HG03378 (cell line): ENCODE data around the gene PELI2.
"Not testable (repeated sequence)": the region's sequence is repeated elsewhere in the genome, so short reads cannot be mapped to it uniquely, and the experiment has no call there.

ENCODE experiments used
- ATAC-seq: cut with Tn5 transposase; IDR thresholded peaks from one replicate; pipeline ENCODE4 v1.9.1; 2021; ENCODE audit warnings: mild to moderate bottlenecking, moderate library complexity; ENCODE audit not compliant: unreplicated experiment

The PELI2 gene

GRCh38 chr14:56138928-56139327 lies 20.7 kb downstream of the PELI2 start:
- no peak for ATAC-seq

DNA sequence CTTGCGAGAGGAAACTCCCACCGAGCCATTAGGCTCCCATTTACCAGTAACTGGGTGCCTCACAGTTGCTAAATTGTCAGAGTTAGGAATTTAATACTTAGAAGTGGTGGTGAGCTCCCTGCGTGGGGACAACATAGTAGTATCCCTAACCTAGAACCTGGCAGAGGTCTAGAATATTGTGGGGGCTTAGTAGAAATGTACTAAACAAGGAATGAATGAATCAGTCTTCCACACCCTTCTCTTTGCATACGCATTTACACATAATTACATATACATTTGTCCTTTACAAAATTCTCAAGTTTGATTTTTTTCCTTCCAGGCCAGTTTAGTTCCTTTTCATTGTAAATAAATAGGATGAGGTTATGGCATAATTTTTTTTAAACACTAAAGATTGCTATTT lies 24.1 kb downstream of the PELI2 start:
- no peak for ATAC-seq

DNA sequence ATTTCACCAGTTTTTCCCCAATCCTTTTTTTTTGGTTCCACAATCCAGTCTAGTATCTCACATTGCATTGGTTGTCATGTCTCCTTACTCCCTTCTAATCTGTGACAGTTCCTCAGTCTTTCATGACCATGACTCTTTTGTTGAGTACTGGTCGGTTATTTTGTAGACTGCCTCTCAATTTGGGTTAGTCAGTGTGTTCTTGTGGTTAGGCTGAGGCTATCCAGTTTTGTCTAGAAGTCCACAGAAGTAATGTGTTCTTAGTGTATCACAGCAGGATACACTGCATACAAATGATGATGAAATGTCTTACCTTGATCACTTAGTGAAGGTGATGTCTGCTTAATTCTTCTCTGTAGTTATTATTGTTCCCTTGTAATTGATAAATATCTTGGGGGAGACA lies 24.8 kb downstream of the PELI2 start:
- no peak for ATAC-seq

- ATAC-seq, result no peak
These were observed 26.0 kb downstream of the PELI2 start for GRCh38 chr14:56144176-56144575.

DNA sequence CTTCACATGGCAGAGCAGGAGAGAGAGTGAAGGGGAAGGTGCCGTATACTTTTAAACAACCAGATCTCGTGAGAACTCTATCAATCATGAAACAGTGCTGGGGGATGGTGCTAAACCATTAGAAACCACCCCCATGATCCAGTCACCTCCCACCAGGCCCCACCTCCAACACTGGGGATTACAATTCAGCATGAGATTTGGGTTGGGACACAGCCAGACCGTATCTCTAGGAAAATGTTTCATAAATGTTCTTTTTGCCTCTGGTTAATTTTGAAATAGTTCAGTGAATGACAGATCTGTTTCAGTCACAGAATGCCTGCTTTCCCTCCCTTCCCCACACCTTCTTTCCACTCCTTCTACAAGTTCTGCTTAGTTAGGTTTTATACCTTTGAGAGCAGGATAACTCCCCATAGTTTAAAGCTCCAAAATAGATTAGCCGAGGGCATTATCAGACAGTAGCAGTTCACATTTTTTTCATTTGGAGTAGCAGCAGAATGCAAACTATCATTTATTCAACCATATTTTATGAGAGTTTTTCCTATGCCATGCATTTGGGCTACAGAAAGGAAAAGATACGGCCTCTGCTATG lies 27.1 kb downstream of the PELI2 start:
- ATAC-seq, result no peak

GRCh38 chr14:56145965-56146364 lies 27.8 kb downstream of the PELI2 start:
- no peak for ATAC-seq

GRCh38 chr14:56147449-56147848 lies 29.2 kb downstream of the PELI2 start:
- ATAC-seq, result no peak

- ATAC-seq, result no peak
These were observed 30.0 kb downstream of the PELI2 start for GRCh38 chr14:56147986-56148901.

GRCh38 chr14:56149151-56149550 lies 30.9 kb downstream of the PELI2 start:
- no peak for ATAC-seq

GRCh38 chr14:56149995-56150394 lies 31.8 kb downstream of the PELI2 start:
- no peak for ATAC-seq

DNA sequence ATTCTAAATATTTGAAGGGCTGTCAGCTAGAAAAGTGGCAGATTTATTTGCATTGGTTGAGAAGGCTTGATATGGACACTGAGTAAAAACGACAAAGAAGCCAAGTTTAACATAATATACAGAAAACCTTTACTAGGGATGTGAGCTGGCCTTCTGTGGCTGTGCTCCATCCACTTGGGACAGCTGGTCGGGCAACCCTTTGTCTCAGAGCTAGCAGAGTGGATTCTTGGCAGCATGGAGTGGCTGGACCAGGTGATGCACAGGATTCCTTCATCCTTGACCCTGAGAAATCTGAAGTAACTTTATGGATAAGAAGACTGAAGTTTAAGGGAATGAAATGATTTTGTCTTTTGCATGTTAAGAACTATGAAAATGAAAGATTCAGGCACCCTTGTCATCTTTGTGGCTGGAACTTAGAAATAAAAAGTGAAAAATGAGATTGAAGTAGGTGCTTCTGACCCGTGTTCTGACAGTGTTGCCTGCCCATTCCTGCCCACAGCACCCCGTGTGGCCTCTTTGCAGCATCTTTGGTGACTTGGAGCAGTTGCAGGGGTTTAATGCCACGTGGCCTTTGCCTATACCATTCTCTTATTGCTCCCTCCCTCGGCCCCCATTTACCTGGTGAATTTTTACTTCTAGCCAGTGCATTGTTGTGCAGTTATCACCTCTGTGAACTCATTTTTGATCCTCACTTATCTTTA lies 32.6 kb downstream of the PELI2 start:
- ATAC-seq, result no peak

- no peak for ATAC-seq
These were observed 34.0 kb downstream of the PELI2 start for GRCh38 chr14:56152221-56152620.

DNA sequence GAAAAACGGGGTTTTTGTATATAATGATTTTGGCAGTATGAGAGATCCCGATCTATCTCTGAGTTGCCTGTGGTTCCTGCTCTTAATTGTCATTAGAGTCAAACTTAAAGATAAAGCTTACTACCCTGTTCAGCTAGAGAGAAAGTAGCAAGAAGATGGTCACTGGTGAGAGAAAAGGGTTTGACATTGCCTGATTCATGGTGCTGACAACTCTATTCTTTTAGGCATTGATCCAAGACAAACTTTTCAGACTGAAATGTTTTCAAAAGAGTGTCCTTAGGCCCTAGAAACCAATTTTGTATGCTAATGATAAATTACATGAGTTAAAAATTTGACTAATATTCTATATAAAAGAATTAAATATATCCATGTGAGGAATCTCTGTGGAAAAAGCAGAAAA lies 35.1 kb downstream of the PELI2 start:
- no peak for ATAC-seq

GRCh38 chr14:56154321-56154720 lies 36.1 kb downstream of the PELI2 start:
- ATAC-seq, result no peak

- ATAC-seq, result no peak
These were observed 37.9 kb downstream of the PELI2 start for GRCh38 chr14:56156096-56156495.

- no peak for ATAC-seq
These were observed 40.9 kb downstream of the PELI2 start for GRCh38 chr14:56159066-56159465.

GRCh38 chr14:56160088-56160487 lies 41.9 kb downstream of the PELI2 start:
- ATAC-seq, result no peak

GRCh38 chr14:56161658-56162057 lies 43.4 kb downstream of the PELI2 start:
- ATAC-seq, result no peak

DNA sequence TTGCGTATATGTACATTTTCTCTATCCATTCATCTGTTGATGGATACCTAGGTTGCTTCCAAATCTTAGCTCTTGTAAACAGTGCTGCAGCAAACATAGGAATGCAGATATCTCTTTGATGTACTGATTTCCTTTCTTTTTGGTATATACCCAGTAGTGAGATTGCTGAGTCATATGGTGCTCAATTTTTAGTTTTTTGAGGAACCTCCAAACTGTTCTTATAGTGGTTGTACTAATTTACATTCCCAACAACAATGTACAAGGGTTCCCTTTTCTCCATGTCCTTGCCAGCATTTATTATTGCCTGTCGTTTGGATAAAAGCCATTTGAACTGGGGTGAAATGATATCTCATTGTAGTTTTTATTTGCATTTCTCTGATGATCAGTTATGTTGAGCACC lies 44.3 kb downstream of the PELI2 start:
- ATAC-seq, result no peak

DNA sequence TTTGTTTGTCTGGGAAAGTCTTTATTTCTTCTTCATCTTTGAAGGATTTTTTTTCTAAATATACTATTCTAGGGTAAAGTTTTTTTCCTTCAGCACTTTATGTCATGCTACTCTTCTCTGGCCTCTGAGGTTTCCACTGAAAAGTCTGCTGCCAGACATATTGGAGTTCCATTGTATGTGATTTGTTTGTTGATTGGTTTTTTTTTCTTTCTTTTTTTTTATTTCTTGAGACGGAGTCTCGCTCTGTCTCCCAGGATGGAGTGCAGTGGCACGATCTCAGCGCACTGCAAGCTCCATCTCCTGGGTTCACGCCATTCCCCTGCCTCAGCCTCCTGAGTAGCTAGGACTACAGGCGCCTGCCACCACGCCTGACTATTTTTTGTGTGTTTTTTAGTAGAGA lies 48.4 kb downstream of the PELI2 start:
- not testable (repeated sequence) for ATAC-seq

GRCh38 chr14:56168007-56168616 lies 49.9 kb downstream of the PELI2 start:
- no peak for ATAC-seq
